ENCODE measurements around the gene UNC5CL. TPM values are rescaled to one million over a fixed set of nuclear protein-coding genes. Genes with fewer than 3 reads are reported as not detected.

Gene UNC5CL
- total RNA-seq, 3 donors from 2014 or later (not counting 1 experiment from before 2014, with no cell fraction given) = 2.1 to 5.3 (median 4.4) TPM

GRCh38 chr6:41083072-41083471 is 44.1 kb upstream of the UNC5CL start:
- Histone ChIP-seq H3K27me3 (ENCODE audit: control insufficient read depth, insufficient read depth, low read length) (no peaks in the 10 kb centered on the region), H3K9me3 (ENCODE audit: control insufficient read depth, insufficient read depth, low read length) (no peaks in the 10 kb centered on the region), H3K4me3 (ENCODE audit: low read length) (no peak overlapping the region), H3K36me3 (ENCODE audit: control insufficient read depth, insufficient read depth, low read length) (peaks cover 54% of the 10 kb centered on the region), H3K27ac (ENCODE audit: low read length) (no peak overlapping the region), H3K4me1 (ENCODE audit: control insufficient read depth, insufficient read depth, low read length) (peaks cover 11% of the 10 kb centered on the region)
- Mint-ChIP-seq H3K9me3 (no peaks in the 10 kb centered on the region), H3K27me3 (ENCODE audit: low read depth in 2 of 2) (no peaks in the 10 kb centered on the region), H3K4me3 (no peak overlapping the region), H3K27ac (peak overlapping the region in 1 of 2 donors; percentile 29), H3K4me1 (peaks cover 28 to 45% of the 10 kb centered on the region in 2 donors), H3K36me3 (peaks cover 26% of the 10 kb centered on the region)
- intact Hi-C loops (cut with micrococcal nuclease) = no loop called here
- no peak for TF ChIP-seq CTCF (IDR thresholded peaks at IDR 0.05)
- ATAC-seq (no peak), DNase-seq (no peak)

- H3K36me3 Mint-ChIP-seq = peaks cover 14% of the 10 kb centered on the region
- DNase-seq (peak in 1 of 2 donors; percentile 61), ATAC-seq (peak; percentile 37 to 58 (median 54))
- peaks cover 36 to 54% of the 10 kb centered on the region in 2 donors for H3K4me1 Mint-ChIP-seq
- no peaks in the 10 kb centered on the region for H3K27me3 Mint-ChIP-seq (ENCODE audit: low read depth in 2 of 2)
- 34% methylated on average over 2 of the region's 2 CpGs for WGBS (ENCODE audit: insufficient coverage)
- peaks cover 11% of the 10 kb centered on the region for H3K4me1 ChIP-seq (ENCODE audit: control insufficient read depth, insufficient read depth, low read length)
- H3K9me3 ChIP-seq (ENCODE audit: control insufficient read depth, insufficient read depth, low read length) = no peaks in the 10 kb centered on the region
- no peaks in the 10 kb centered on the region for H3K27me3 ChIP-seq (ENCODE audit: control insufficient read depth, insufficient read depth, low read length)
- H3K9me3 Mint-ChIP-seq = no peaks in the 10 kb centered on the region
- peak overlapping the region; percentile 65 for H3K4me3 Mint-ChIP-seq
- H3K36me3 ChIP-seq (ENCODE audit: control insufficient read depth, insufficient read depth, low read length) = peaks cover 35% of the 10 kb centered on the region
- TF ChIP-seq CTCF (IDR thresholded peaks at IDR 0.05) = no peak
- intact Hi-C loops (cut with micrococcal nuclease) = no loop called here
- H3K27ac ChIP-seq (ENCODE audit: low read length) = peak overlapping the region; percentile 48
- H3K4me3 ChIP-seq (ENCODE audit: low read length) = no peak overlapping the region
- H3K27ac Mint-ChIP-seq = peak overlapping the region; percentile 60 to 83
These were observed 41.6 kb upstream of the UNC5CL start for GRCh38 chr6:41080621-41081020.

- H3K4me1 ChIP-seq (ENCODE audit: control insufficient read depth, insufficient read depth, low read length) = peaks cover 15% of the 10 kb centered on the region
- H3K9me3 Mint-ChIP-seq = no peaks in the 10 kb centered on the region
- H3K4me1 Mint-ChIP-seq = peaks cover 51 to 70% of the 10 kb centered on the region in 2 donors
- 100% methylated on average over 1 of the region's 1 CpG for WGBS (ENCODE audit: insufficient coverage)
- peaks cover 23% of the 10 kb centered on the region for H3K36me3 ChIP-seq (ENCODE audit: control insufficient read depth, insufficient read depth, low read length)
- no peak for TF ChIP-seq CTCF (IDR thresholded peaks at IDR 0.05)
- ATAC-seq (no peak), DNase-seq (no peak)
- no peak overlapping the region for H3K4me3 ChIP-seq (ENCODE audit: low read length)
- no peaks in the 10 kb centered on the region for H3K27me3 Mint-ChIP-seq (ENCODE audit: low read depth in 2 of 2)
- no peaks in the 10 kb centered on the region for H3K27me3 ChIP-seq (ENCODE audit: control insufficient read depth, insufficient read depth, low read length)
- no peak overlapping the region for H3K4me3 Mint-ChIP-seq
- H3K9me3 ChIP-seq (ENCODE audit: control insufficient read depth, insufficient read depth, low read length) = no peaks in the 10 kb centered on the region
- H3K27ac ChIP-seq (ENCODE audit: low read length) = no peak overlapping the region
- peaks cover 10% of the 10 kb centered on the region for H3K36me3 Mint-ChIP-seq
- peak overlapping the region in 1 of 2 donors; percentile 51 for H3K27ac Mint-ChIP-seq
- intact Hi-C loops (cut with micrococcal nuclease) = no loop called here
These were observed 40.1 kb upstream of the UNC5CL start for GRCh38 chr6:41079080-41079479.

GRCh38 chr6:41078101-41078500 is 39.1 kb upstream of the UNC5CL start:
- Histone ChIP-seq H3K27me3 (ENCODE audit: control insufficient read depth, insufficient read depth, low read length) (no peaks in the 10 kb centered on the region), H3K4me1 (ENCODE audit: control insufficient read depth, insufficient read depth, low read length) (peaks cover 15% of the 10 kb centered on the region), H3K9me3 (ENCODE audit: control insufficient read depth, insufficient read depth, low read length) (no peaks in the 10 kb centered on the region), H3K27ac (ENCODE audit: low read length) (no peak overlapping the region), H3K36me3 (ENCODE audit: control insufficient read depth, insufficient read depth, low read length) (peaks cover 16% of the 10 kb centered on the region), H3K4me3 (ENCODE audit: low read length) (no peak overlapping the region)
- H3K9me3 Mint-ChIP-seq = no peaks in the 10 kb centered on the region
- H3K27me3 Mint-ChIP-seq (ENCODE audit: low read depth in 2 of 2) = no peaks in the 10 kb centered on the region
- DNase-seq (no peak), ATAC-seq (no peak)
- WGBS (ENCODE audit: insufficient coverage) = 90% methylated on average over 2 of the region's 3 CpGs
- no peak for TF ChIP-seq CTCF (IDR thresholded peaks at IDR 0.05)
- peaks cover 50 to 69% of the 10 kb centered on the region in 2 donors for H3K4me1 Mint-ChIP-seq
- intact Hi-C loops (cut with micrococcal nuclease) = no loop called here
- no peak overlapping the region for H3K4me3 Mint-ChIP-seq
- peaks cover 6% of the 10 kb centered on the region for H3K36me3 Mint-ChIP-seq
- H3K27ac Mint-ChIP-seq = no peak overlapping the region
